ENCODE results near the gene PAOX.
A peak's percentile ranks its signal among the peaks of the same experiment; 100 is the strongest.

The PAOX gene

GRCh38 chr10:133379152-133379800 is at the start of gene PAOX:
Gene PAOX (plus strand): TSS chr10:133379262. CDS start chr10:133379317, 55 bp downstream.
- DNase-seq: peak; percentile 68

- DNase-seq: peak; percentile 85
Measured at GRCh38 chr10:133329491-133330202, 49.4 kb upstream of the PAOX start.

GRCh38 chr10:133332936-133333699 is 45.9 kb upstream of the PAOX start:
- DNase-seq: no peak

GRCh38 chr10:133334503-133335245 is 44.4 kb upstream of the PAOX start:
- DNase-seq: peak; percentile 22

- DNase-seq: peak; percentile 42
Measured at GRCh38 chr10:133335246-133336117, 43.6 kb upstream of the PAOX start.

- DNase-seq: no peak
Measured at GRCh38 chr10:133336118-133336576, 42.9 kb upstream of the PAOX start.

GRCh38 chr10:133336577-133337369 is 42.3 kb upstream of the PAOX start, which contains the start of gene CALY:
Gene CALY (minus strand): TSS chr10:133336896. CDS start chr10:133328989, 7,907 bp downstream.
- peak; percentile 75 for DNase-seq

- DNase-seq: no peak
Measured at GRCh38 chr10:133337370-133337725, 41.7 kb upstream of the PAOX start.

GRCh38 chr10:133338080-133339071 is 40.7 kb upstream of the PAOX start:
- no peak for DNase-seq

GRCh38 chr10:133339708-133340380 is 39.2 kb upstream of the PAOX start:
- no peak for DNase-seq

GRCh38 chr10:133341983-133342382 is 37.1 kb upstream of the PAOX start:
- no peak for DNase-seq

GRCh38 chr10:133342942-133343341 is 36.1 kb upstream of the PAOX start:
- DNase-seq: no peak

- DNase-seq: no peak
Measured at GRCh38 chr10:133343558-133343957, 35.5 kb upstream of the PAOX start.

GRCh38 chr10:133344236-133344635 is 34.8 kb upstream of the PAOX start:
- no peak for DNase-seq

GRCh38 chr10:133346413-133346812 is 32.6 kb upstream of the PAOX start:
- no peak for DNase-seq

- DNase-seq: peak; percentile 32
Measured at GRCh38 chr10:133347710-133348517, 31.1 kb upstream of the PAOX start.

GRCh38 chr10:133349160-133349568 is 29.9 kb upstream of the PAOX start:
- DNase-seq: no peak

- no peak for DNase-seq
Measured at GRCh38 chr10:133349577-133350011, 29.5 kb upstream of the PAOX start.
